GM19397 (cell line): Measurements from ENCODE around the gene LAMTOR1.
A peak's percentile ranks its signal among the peaks of the same experiment; 100 is the strongest.
"Not testable (repeated sequence)": the region's sequence is repeated elsewhere in the genome, so short reads cannot be mapped to it uniquely, and the experiment has no call there.

ENCODE experiments used
- ATAC-seq: cut with Tn5 transposase; IDR thresholded peaks from one replicate; pipeline ENCODE4 v1.9.1; 2021; ENCODE audit warnings: mild to moderate bottlenecking, moderate library complexity; ENCODE audit not compliant: unreplicated experiment

LAMTOR1 gene

GRCh38 chr11:72102946-72103753 lies at the start of gene LAMTOR1:
LAMTOR1 (minus strand) TSS chr11:72103297; CDS start chr11:72103224, 73 bp downstream.
- peak; percentile 90 for ATAC-seq

GRCh38 chr11:72150882-72151281 lies 47.8 kb upstream of the LAMTOR1 start:
- no peak for ATAC-seq

GRCh38 chr11:72146625-72147024 lies 43.5 kb upstream of the LAMTOR1 start:
- ATAC-seq, result no peak

GRCh38 chr11:72144807-72145565 lies 41.9 kb upstream of the LAMTOR1 start:
- ATAC-seq, result no peak

GRCh38 chr11:72142543-72142942 lies 39.4 kb upstream of the LAMTOR1 start:
- ATAC-seq, result not testable (repeated sequence)

GRCh38 chr11:72142086-72142485 lies 39.0 kb upstream of the LAMTOR1 start:
- ATAC-seq, result not testable (repeated sequence)

- ATAC-seq, result no peak
Observed at GRCh38 chr11:72141066-72141465, 38.0 kb upstream of the LAMTOR1 start.

- no peak for ATAC-seq
Observed at GRCh38 chr11:72140661-72141060, 37.6 kb upstream of the LAMTOR1 start.

- no peak for ATAC-seq
Observed at GRCh38 chr11:72139500-72139899, 36.4 kb upstream of the LAMTOR1 start.

- no peak for ATAC-seq
Observed at GRCh38 chr11:72138821-72139390, 35.8 kb upstream of the LAMTOR1 start.

- no peak for ATAC-seq
Observed at GRCh38 chr11:72136684-72137262, 33.7 kb upstream of the LAMTOR1 start.

- ATAC-seq, result no peak
Observed at GRCh38 chr11:72135891-72136683, 33.0 kb upstream of the LAMTOR1 start.

- ATAC-seq, result not testable (repeated sequence)
Observed at GRCh38 chr11:72135473-72135872, 32.4 kb upstream of the LAMTOR1 start, which contains the start of gene FOLR3. FOLR3 (plus strand) TSS chr11:72135725; CDS start chr11:72135953, 228 bp downstream.

GRCh38 chr11:72132646-72133045 lies 29.5 kb upstream of the LAMTOR1 start:
- ATAC-seq, result no peak

GRCh38 chr11:72129381-72129780 lies 26.3 kb upstream of the LAMTOR1 start:
- ATAC-seq, result no peak

GRCh38 chr11:72127923-72128322 lies 24.8 kb upstream of the LAMTOR1 start:
- no peak for ATAC-seq

GRCh38 chr11:72125956-72126355 lies 22.9 kb upstream of the LAMTOR1 start:
- ATAC-seq, result no peak

GRCh38 chr11:72124046-72124445 lies 20.9 kb upstream of the LAMTOR1 start:
- ATAC-seq, result no peak

- ATAC-seq, result no peak
Observed at GRCh38 chr11:72123117-72123653, 20.1 kb upstream of the LAMTOR1 start.

- ATAC-seq, result no peak
Observed at GRCh38 chr11:72122607-72123006, 19.5 kb upstream of the LAMTOR1 start.
